Measurements from ENCODE around the gene ZNF829. TPM values are rescaled to one million over a fixed set of nuclear protein-coding genes. Genes with fewer than 3 reads are reported as not detected.

ZNF829 gene
- total RNA-seq, 1 donor from 2014 or later: 3.7 TPM

Other genes with a start within 250 kb of the ZNF829 start
- 6.0 and 9.2 TPM in 2 replicates for gene ZNF461, start 249.5 kb downstream of the ZNF829 start, total RNA-seq
- 5.3 and 9.2 TPM in 2 replicates for gene ZNF567, start 228.7 kb downstream of the ZNF829 start, total RNA-seq
- gene ZNF850, start 143.5 kb downstream of the ZNF829 start, total RNA-seq: 2.6 and 4.8 TPM in 2 replicates
- 11.9 and 12.1 TPM in 2 replicates for gene ZNF790, start 77.9 kb downstream of the ZNF829 start, total RNA-seq
- 4.0 and 7.7 TPM in 2 replicates for gene ZNF345, start 65.4 kb downstream of the ZNF829 start, total RNA-seq
- gene ZNF568, start within 50 bp of the ZNF829 start, total RNA-seq: 6.6 and 7.3 TPM in 2 replicates
- gene ZNF420, start 162.1 kb upstream of the ZNF829 start, total RNA-seq: 9.0 and 9.7 TPM in 2 replicates

All from dermis blood vessel endothelial cell (primary cell).